Choroid plexus epithelial cell (primary cell): Measurements from ENCODE around the gene CREB3.
A peak's percentile ranks its signal among the peaks of the same experiment; 100 is the strongest.

Experiments used
- DNase-seq: peaks from one replicate; pipeline ENCODE4 v3.0.0-alpha.2; 2010; ENCODE audit warnings: low read depth
- H3K4me3 ChIP-seq: 2 replicates; pipeline ENCODE4 v1.5.1; 2011; ENCODE audit warnings: low read depth, mild to moderate bottlenecking, control low read depth, low read length, moderate library complexity
- CTCF ChIP-seq: conservative IDR thresholded peaks from 2 replicates; pipeline ENCODE4 v1.5.1; 2011; ENCODE audit warnings: low read depth, mild to moderate bottlenecking, control low read depth, inconsistent platforms, low read length, moderate library complexity

The CREB3 gene

GRCh38 chr9:35771534-35771933 lies 39.1 kb downstream of the CREB3 start:
- TF ChIP-seq CTCF, result no peak
- no peak overlapping the region for H3K4me3 ChIP-seq
- peak; percentile 68 for DNase-seq

GRCh38 chr9:35771943-35772342 lies 39.5 kb downstream of the CREB3 start:
- no peak for TF ChIP-seq CTCF
- DNase-seq, result no peak

GRCh38 chr9:35774907-35775635 lies 42.6 kb downstream of the CREB3 start:
- no peak overlapping the region for H3K4me3 ChIP-seq
- TF ChIP-seq CTCF, result no peak
- DNase-seq, result no peak

More at GRCh38 chr9:35771943-35772342, 39.5 kb downstream of the CREB3 start:
- H3K4me3 ChIP-seq, result no peak overlapping the region

GRCh38 chr9:35776018-35776417 lies 43.6 kb downstream of the CREB3 start:
- DNase-seq, result no peak
- no peak for TF ChIP-seq CTCF
- H3K4me3 ChIP-seq, result no peak overlapping the region

- no peak for TF ChIP-seq CTCF
- H3K4me3 ChIP-seq, result no peak overlapping the region
- DNase-seq, result no peak
Observed at GRCh38 chr9:35778496-35778895, 46.0 kb downstream of the CREB3 start.

- no peak for TF ChIP-seq CTCF
- DNase-seq, result no peak
- no peak overlapping the region for H3K4me3 ChIP-seq
Observed at GRCh38 chr9:35781066-35781465, 48.6 kb downstream of the CREB3 start.

GRCh38 chr9:35783418-35783817 lies 51.0 kb downstream of the CREB3 start:
- no peak overlapping the region for H3K4me3 ChIP-seq
- TF ChIP-seq CTCF, result no peak
- no peak for DNase-seq
